Thyroid gland (tissue), 4 donors: ENCODE results near the gene ASZ1. TPM values are rescaled to one million over a fixed set of nuclear protein-coding genes. Genes with fewer than 3 reads are reported as not detected.
A peak's percentile ranks its signal among the peaks of the same experiment; 100 is the strongest.

Experiments used
- DNase-seq, 2 donors: peaks; one replicate each; pipeline ENCODE4 v3.0.0-alpha.2; 2019
- H3K27ac ChIP-seq, 3 donors: fragments of 200-600 bp; sonication (generic); 1 replicate in 2 of 3; 2 replicates in 1 of 3; pipeline ENCODE4 v1.5.1; 2016 to 2019; ENCODE audit warnings: mild to moderate bottlenecking in 1 of 3, moderate library complexity in 1 of 3
- H3K27me3 ChIP-seq: fragments of 200-600 bp; sonication (generic); one replicate; pipeline ENCODE4 v1.5.1; 2019
- H3K36me3 ChIP-seq, 2 donors: fragments of 200-600 bp; sonication (generic); one replicate each; pipeline ENCODE4 v1.5.1; 2016 to 2019
- H3K4me1 ChIP-seq, 2 donors: fragments of 200-600 bp; sonication (generic); one replicate each; pipeline ENCODE4 v1.5.1; 2017 to 2019
- H3K4me3 ChIP-seq, 3 donors: fragments of 200-600 bp; sonication (generic); replicated peaks in 1 of 3; 1 replicate in 2 of 3; 2 replicates in 1 of 3; pipeline ENCODE4 v1.5.1; 2016; ENCODE audit warnings: mild to moderate bottlenecking in 1 of 3
- H3K9me3 ChIP-seq: fragments of 200-600 bp; sonication (generic); one replicate; pipeline ENCODE4 v1.5.1; 2017
- CTCF ChIP-seq, 6 experiments: fragments of 200-600 bp in 3 of 6; fragments of 450-650 bp in 3 of 6; sonication (generic) in 3 of 6; IDR thresholded peaks; one replicate each; pipeline ENCODE4 v1.5.1; 2016 to 2019; ENCODE audit warnings: antibody characterized with exemption in 6 of 6, mild to moderate bottlenecking in 2 of 6, inconsistent platforms in 1 of 6, moderate library complexity in 1 of 6
- POLR2A ChIP-seq, 2 donors: fragments of 450-650 bp; IDR thresholded peaks; one replicate each; pipeline ENCODE4 v1.6.1; 2017; ENCODE audit warnings: antibody characterized with exemption in 2 of 2, mild to moderate bottlenecking in 2 of 2, moderate library complexity in 1 of 2
- WGBS, 2 donors: methylation state at CpG; one replicate each; pipeline ENCODE4 v1.1.5; 2017; 5-methylcytosine and 5-hydroxymethylcytosine counted together
- intact Hi-C: fragments of 100-400 bp; cut with DNase I; formaldehyde crosslinking; loops from one replicate; pipeline ENCODE4 v1.15.1; 2023
- total RNA-seq, 4 donors: library from RNA; depleted of rRNA; stranded (reverse); fragments of >200 nt; gene quantifications; one replicate each; pipeline ENCODE4 v1.2.3, GENCODE V29; 2016

Gene ASZ1
- total RNA-seq, 4 donors from 2014 or later = not detected

GRCh38 chr7:117459735-117460134, 32.4 kb upstream of the ASZ1 start:
- H3K27ac ChIP-seq = no peak overlapping the region
- TF ChIP-seq CTCF (IDR thresholded peaks at IDR 0.05) (no peak), POLR2A (IDR thresholded peaks at IDR 0.05) (no peak)
- H3K36me3 ChIP-seq = no peaks in the 10 kb centered on the region
- H3K9me3 ChIP-seq = no peaks in the 10 kb centered on the region
- H3K4me1 ChIP-seq = no peaks in the 10 kb centered on the region
- intact Hi-C loops = no loop called here
- no peaks in the 10 kb centered on the region for H3K27me3 ChIP-seq
- DNase-seq = no peak
- no peak overlapping the region for H3K4me3 ChIP-seq

GRCh38 chr7:117458977-117459583, 31.8 kb upstream of the ASZ1 start:
- intact Hi-C loops = no loop called here
- WGBS, 2 donors = 35% methylated on average over 3 of the region's 3 CpGs

GRCh38 chr7:117448655-117449054, 21.4 kb upstream of the ASZ1 start:
- WGBS, 2 donors = 62 to 77% methylated on average over 2 of the region's 2 CpGs
- Histone ChIP-seq H3K27ac (no peak overlapping the region), H3K36me3 (no peaks in the 10 kb centered on the region), H3K9me3 (no peaks in the 10 kb centered on the region), H3K27me3 (no peaks in the 10 kb centered on the region), H3K4me1 (no peaks in the 10 kb centered on the region), H3K4me3 (no peak overlapping the region)
- DNase-seq = no peak
- no peak for TF ChIP-seq CTCF (IDR thresholded peaks at IDR 0.05)
- no peak for TF ChIP-seq POLR2A (IDR thresholded peaks at IDR 0.05)
- intact Hi-C loops = no loop called here

More at GRCh38 chr7:117458977-117459583, 31.8 kb upstream of the ASZ1 start:
- TF ChIP-seq CTCF (IDR thresholded peaks at IDR 0.05) (peak in 5 of 6 experiments; percentile 27 to 65 (median 47)), POLR2A (IDR thresholded peaks at IDR 0.05) (no peak)
- Histone ChIP-seq H3K36me3 (no peaks in the 10 kb centered on the region), H3K4me1 (no peaks in the 10 kb centered on the region), H3K27ac (no peak overlapping the region), H3K9me3 (no peaks in the 10 kb centered on the region), H3K4me3 (no peak overlapping the region), H3K27me3 (no peaks in the 10 kb centered on the region)
- DNase-seq = no peak

- no peaks in the 10 kb centered on the region for H3K27me3 ChIP-seq
- WGBS, 2 donors = 84 to 86% methylated on average over 4 of the region's 4 CpGs
- intact Hi-C loops = no loop called here
These were observed 19.0 kb upstream of the ASZ1 start for GRCh38 chr7:117446220-117446815.

More at GRCh38 chr7:117446220-117446815, 19.0 kb upstream of the ASZ1 start:
- Histone ChIP-seq H3K9me3 (no peaks in the 10 kb centered on the region), H3K27ac (no peak overlapping the region), H3K4me3 (no peak overlapping the region), H3K4me1 (no peaks in the 10 kb centered on the region), H3K36me3 (no peaks in the 10 kb centered on the region)
- TF ChIP-seq CTCF (IDR thresholded peaks at IDR 0.05) = no peak
- no peak for TF ChIP-seq POLR2A (IDR thresholded peaks at IDR 0.05)
- no peak for DNase-seq
